Hepatocyte (in vitro differentiated cells): Measurements from ENCODE around the gene RUSF1.

Experiments used
- EZH2phosphoT487 ChIP-seq: fragments of 200-600 bp; sonication (generic); IDR thresholded peaks from one replicate; pipeline ENCODE4 v1.6.1; 2018; ENCODE audit warnings: antibody characterized with exemption, mild to moderate bottlenecking, low read depth, moderate library complexity; ENCODE audit not compliant: unreplicated experiment, severe bottlenecking
- TF ChIP-seq, protein P1 (sequence below): fragments of 200-600 bp; sonication (generic); IDR thresholded peaks from 2 replicates; pipeline ENCODE4 v1.5.1; 2016; ENCODE audit warnings: antibody characterized with exemption, mild to moderate bottlenecking; ENCODE audit not compliant: poor library complexity

DNA sequence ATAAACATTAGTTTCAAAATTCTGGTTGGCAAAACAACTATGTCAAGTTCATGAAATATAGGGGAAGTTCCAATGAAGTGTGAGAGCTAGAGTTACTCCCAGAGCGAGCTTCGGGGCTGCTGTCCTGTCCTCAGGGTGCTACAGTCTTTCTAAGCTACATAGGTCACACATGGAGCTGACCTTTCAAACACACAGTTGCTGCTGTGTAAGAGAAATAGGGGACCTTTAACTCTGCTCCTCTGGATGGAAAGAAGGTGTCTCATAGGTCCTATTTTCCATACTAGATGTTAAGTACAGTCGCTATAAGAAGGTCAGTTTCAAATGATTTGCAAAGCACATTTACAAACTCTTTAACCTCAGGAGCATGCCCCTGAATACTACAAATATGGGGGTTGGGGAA lies 13.2 kb upstream of the RUSF1 start:
- TF ChIP-seq, protein P1, sequence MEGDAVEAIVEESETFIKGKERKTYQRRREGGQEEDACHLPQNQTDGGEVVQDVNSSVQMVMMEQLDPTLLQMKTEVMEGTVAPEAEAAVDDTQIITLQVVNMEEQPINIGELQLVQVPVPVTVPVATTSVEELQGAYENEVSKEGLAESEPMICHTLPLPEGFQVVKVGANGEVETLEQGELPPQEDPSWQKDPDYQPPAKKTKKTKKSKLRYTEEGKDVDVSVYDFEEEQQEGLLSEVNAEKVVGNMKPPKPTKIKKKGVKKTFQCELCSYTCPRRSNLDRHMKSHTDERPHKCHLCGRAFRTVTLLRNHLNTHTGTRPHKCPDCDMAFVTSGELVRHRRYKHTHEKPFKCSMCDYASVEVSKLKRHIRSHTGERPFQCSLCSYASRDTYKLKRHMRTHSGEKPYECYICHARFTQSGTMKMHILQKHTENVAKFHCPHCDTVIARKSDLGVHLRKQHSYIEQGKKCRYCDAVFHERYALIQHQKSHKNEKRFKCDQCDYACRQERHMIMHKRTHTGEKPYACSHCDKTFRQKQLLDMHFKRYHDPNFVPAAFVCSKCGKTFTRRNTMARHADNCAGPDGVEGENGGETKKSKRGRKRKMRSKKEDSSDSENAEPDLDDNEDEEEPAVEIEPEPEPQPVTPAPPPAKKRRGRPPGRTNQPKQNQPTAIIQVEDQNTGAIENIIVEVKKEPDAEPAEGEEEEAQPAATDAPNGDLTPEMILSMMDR: no peak
- no peak for TF ChIP-seq EZH2phosphoT487
